ENCODE results near the gene CIZ1. TPM values are rescaled to one million over a fixed set of nuclear protein-coding genes. Genes with fewer than 3 reads are reported as not detected.

The CIZ1 gene
- total and polyA plus RNA-seq, 2 of the 13 experiments (the other 11 are each of a cell fraction or from before 2014, with no cell fraction given) = 30.6 to 50.3 TPM

DNA sequence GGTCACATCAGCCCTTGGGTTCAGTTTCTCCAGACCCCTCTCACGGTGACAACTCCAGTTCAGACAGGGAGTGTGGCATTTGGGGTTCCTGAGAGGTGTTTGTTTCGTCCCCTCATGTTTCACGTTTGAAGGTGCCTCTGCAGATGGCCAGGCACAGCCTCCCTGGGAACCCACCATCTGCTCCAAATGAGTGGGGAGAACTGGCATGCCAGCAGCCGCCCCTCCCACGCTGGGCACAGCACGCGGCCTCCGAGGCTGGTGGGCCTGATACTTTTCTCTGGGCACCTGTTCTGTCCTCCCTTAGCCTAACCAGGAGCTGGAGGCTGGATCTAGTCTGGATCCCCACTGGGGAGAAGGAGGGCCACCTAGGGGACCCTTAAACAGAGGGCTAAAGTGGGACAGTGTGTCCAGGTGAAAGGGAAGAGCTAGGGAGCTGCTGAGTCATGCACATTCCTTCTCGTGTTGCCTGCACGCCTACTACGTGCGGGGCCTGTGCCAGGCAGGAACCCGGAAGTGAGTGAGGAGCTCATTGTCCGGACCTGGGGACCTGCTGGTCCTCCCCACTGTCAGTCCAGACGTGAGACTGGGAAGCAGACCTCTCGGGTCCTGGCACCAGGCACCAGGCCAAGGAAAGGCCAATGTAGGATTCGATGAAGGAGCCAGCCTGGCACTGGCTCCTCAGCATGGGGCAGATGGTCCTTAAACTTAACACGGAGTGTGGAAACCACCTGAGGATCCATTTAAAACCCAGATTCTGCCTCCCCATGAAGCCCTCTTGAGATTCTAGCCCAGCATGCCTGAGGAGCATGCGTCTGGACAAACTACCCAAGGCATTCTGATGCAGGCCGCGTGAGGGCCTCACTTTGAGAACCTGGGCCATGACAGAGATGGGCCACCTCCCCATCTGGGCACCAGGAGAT, 23.5 kb upstream of the CIZ1 start (continued):
- TF ChIP-seq ZNF646 (CRISPR knock-in tag; IDR thresholded peaks at IDR 0.05) (no peak), DPF2 (CRISPR knock-in tag; IDR thresholded peaks at IDR 0.05; ENCODE audit: borderline replicate concordance, low read depth) (no peak), ETV5 (CRISPR knock-in tag; IDR thresholded peaks at IDR 0.05; ENCODE audit: borderline replicate concordance) (peak; percentile 27; the same call in 1 of the 2 replicates)

Measured in HepG2 (cell line).